Endodermal cell (in vitro differentiated cells): Measurements from ENCODE around the gene LGALS4. TPM values are rescaled to one million over a fixed set of nuclear protein-coding genes. Genes with fewer than 3 reads are reported as not detected.
A peak's percentile ranks its signal among the peaks of the same experiment; 100 is the strongest.

ENCODE experiments used
- DNase-seq: peaks from one replicate; pipeline ENCODE4 v3.0.0-alpha.2; 2017
- H3K27ac ChIP-seq: 2 replicates; pipeline ENCODE4 v1.5.1; 2013; ENCODE audit warnings: mild to moderate bottlenecking, low read depth, low read length, moderate library complexity
- H3K27me3 ChIP-seq: 2 replicates; pipeline ENCODE4 v1.6.1; 2013; ENCODE audit warnings: mild to moderate bottlenecking, low read length, moderate library complexity; ENCODE audit not compliant: insufficient read depth, control insufficient read depth, poor library complexity, severe bottlenecking
- H3K36me3 ChIP-seq: 2 replicates; pipeline ENCODE4 v1.7.0; 2013; ENCODE audit warnings: mild to moderate bottlenecking, low read length, moderate library complexity; ENCODE audit not compliant: control insufficient read depth, insufficient read depth
- H3K4me1 ChIP-seq: one replicate; pipeline ENCODE4 v1.7.0; 2013; ENCODE audit warnings: low read length; ENCODE audit not compliant: control insufficient read depth, insufficient read depth
- H3K4me3 ChIP-seq: 2 replicates; pipeline ENCODE4 v1.5.1; 2013; ENCODE audit warnings: mild to moderate bottlenecking, low read length, moderate library complexity
- H3K9ac ChIP-seq: 2 replicates; pipeline ENCODE4 v1.6.1; 2013; ENCODE audit warnings: mild to moderate bottlenecking, low read length, moderate library complexity; ENCODE audit not compliant: poor library complexity, severe bottlenecking; ENCODE audit errors: extremely low read depth
- H3K9me3 ChIP-seq: 2 replicates; pipeline ENCODE4 v1.6.1; 2013; ENCODE audit warnings: mild to moderate bottlenecking, low read length, moderate library complexity; ENCODE audit not compliant: control insufficient read depth
- H3K27ac Mint-ChIP-seq: 2 replicates; pipeline ENCODE4 v1.8.0; 2020; ENCODE audit warnings: mixed read lengths
- H3K27me3 Mint-ChIP-seq: 2 replicates; pipeline ENCODE4 v1.8.0; 2021; ENCODE audit warnings: mild to moderate bottlenecking, mixed read lengths; ENCODE audit not compliant: insufficient read depth
- H3K36me3 Mint-ChIP-seq: 2 replicates; pipeline ENCODE4 v1.8.0; 2020; ENCODE audit warnings: low read depth, mixed read lengths
- H3K4me1 Mint-ChIP-seq: 2 replicates; pipeline ENCODE4 v1.8.0; 2020; ENCODE audit warnings: mixed read lengths
- H3K4me3 Mint-ChIP-seq: 2 replicates; pipeline ENCODE4 v1.8.0; 2020; ENCODE audit warnings: mild to moderate bottlenecking, moderate library complexity, mixed read lengths
- H3K9me3 Mint-ChIP-seq: 2 replicates; pipeline ENCODE4 v1.8.0; 2020; ENCODE audit warnings: mild to moderate bottlenecking, mixed read lengths
- whole genome bisulfite sequencing, 2 experiments: methylation state at CpG; one replicate each; pipeline versions ENCODE4 v1.1.5 to v1.1.7; 2013; ENCODE audit warnings: missing lambda C conversion rate in 2 of 2, mixed read lengths in 1 of 2; ENCODE audit not compliant: insufficient coverage in 1 of 2, insufficient read length in 1 of 2; 5-methylcytosine and 5-hydroxymethylcytosine counted together
- total RNA-seq, 2 donors: library from RNA; stranded (reverse); fragmentation: NEBNext Ultra II Directional in 1 of 2; extraction: Animal tissue kit (Norgen Biotek cat#: 25700) in 1 of 2; gene quantifications; 2 replicates in 1 of 2; 3 replicates in 1 of 2; pipeline ENCODE4 v1.2.1, GENCODE V29; 2021
- TF ChIP-seq, protein P1 (sequence below): fragments of 200-600 bp; sonication (generic); conservative IDR thresholded peaks from 2 replicates; pipeline ENCODE4 v1.5.0; 2021; ENCODE audit warnings: antibody characterized with exemption, mild to moderate bottlenecking

The LGALS4 gene
- total RNA-seq, 2 donors from 2014 or later: 0.49 to 0.84 TPM

DNA sequence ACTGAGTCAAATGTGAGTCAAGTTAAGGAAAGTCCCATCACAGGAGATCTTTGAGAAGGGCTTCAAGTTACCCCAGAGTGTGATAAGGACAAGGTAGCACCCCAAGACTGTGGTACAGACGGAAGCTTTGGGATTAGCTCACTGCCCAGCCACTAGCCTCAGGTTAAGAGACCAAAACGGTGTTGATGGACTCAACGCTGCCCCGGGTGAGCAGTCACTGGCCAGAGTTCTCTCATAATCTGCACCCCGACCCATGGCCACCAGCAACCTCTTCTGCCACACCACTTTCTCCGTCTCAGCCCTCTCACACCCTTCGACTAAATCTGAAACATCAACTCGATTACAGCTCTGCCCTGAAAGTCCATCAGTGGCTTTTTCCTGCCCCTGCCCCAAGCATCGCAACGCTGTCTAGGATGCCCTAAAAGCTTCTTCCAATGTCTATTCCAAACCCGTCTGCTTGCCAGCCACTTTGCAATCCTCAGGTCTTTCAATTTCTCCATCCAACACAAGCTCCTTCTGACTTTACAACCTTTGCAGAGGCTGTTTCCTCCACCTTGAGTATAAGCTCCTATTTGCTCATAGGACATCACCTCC is 31.4 kb upstream of the LGALS4 start:
- peaks cover 8% of the 10 kb centered on the region for H3K4me1 ChIP-seq
- H3K36me3 ChIP-seq: peaks cover 93% of the 10 kb centered on the region
- WGBS, 2 experiments: 97 to 99% methylated on average over 11 of the region's 11 CpGs
- Mint-ChIP-seq H3K4me1 (peaks cover 17% of the 10 kb centered on the region), H3K4me3 (no peak overlapping the region), H3K9me3 (no peaks in the 10 kb centered on the region), H3K27ac (no peak overlapping the region), H3K36me3 (peaks cover 94% of the 10 kb centered on the region), H3K27me3 (no peaks in the 10 kb centered on the region)
- no peak overlapping the region for H3K9ac ChIP-seq
- no peak overlapping the region for H3K4me3 ChIP-seq
- H3K9me3 ChIP-seq: no peaks in the 10 kb centered on the region
- no peaks in the 10 kb centered on the region for H3K27me3 ChIP-seq
- TF ChIP-seq, protein P1, sequence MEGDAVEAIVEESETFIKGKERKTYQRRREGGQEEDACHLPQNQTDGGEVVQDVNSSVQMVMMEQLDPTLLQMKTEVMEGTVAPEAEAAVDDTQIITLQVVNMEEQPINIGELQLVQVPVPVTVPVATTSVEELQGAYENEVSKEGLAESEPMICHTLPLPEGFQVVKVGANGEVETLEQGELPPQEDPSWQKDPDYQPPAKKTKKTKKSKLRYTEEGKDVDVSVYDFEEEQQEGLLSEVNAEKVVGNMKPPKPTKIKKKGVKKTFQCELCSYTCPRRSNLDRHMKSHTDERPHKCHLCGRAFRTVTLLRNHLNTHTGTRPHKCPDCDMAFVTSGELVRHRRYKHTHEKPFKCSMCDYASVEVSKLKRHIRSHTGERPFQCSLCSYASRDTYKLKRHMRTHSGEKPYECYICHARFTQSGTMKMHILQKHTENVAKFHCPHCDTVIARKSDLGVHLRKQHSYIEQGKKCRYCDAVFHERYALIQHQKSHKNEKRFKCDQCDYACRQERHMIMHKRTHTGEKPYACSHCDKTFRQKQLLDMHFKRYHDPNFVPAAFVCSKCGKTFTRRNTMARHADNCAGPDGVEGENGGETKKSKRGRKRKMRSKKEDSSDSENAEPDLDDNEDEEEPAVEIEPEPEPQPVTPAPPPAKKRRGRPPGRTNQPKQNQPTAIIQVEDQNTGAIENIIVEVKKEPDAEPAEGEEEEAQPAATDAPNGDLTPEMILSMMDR: no peak
- no peak overlapping the region for H3K27ac ChIP-seq
- DNase-seq: no peak

DNA sequence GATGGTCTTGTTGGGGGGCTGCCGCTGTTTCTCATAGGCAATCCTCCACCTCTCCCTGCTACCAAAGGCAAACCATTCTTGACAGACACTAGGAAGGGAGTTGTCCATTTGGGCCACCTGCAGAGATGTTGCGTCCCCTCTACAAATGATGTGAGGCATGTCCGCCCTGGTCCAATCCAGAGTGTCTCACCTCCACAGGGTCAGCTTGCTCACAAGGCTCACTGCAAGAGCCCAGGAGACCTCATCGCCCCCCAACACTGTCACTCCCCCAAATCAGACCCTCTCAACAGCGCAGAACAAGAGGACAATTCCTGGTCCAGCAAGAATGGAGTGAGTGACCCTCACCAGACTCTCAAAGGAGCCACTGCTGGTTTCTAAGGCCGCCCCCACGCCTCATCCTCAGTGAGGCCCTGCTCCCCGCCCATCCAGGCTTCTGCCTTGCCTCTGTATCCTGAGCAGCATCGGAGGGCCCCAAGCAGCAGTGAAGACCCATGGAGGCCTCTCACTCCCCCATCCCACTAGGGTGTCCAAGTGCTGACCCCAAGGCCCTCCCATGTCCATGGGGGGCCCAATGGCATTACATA is 30.5 kb upstream of the LGALS4 start:
- Histone ChIP-seq H3K4me3 (no peak overlapping the region), H3K9ac (no peak overlapping the region), H3K36me3 (peaks cover 96% of the 10 kb centered on the region), H3K27ac (no peak overlapping the region), H3K9me3 (no peaks in the 10 kb centered on the region), H3K4me1 (peaks cover 8% of the 10 kb centered on the region), H3K27me3 (no peaks in the 10 kb centered on the region)
- TF ChIP-seq, protein P1: no peak
- Mint-ChIP-seq H3K9me3 (no peaks in the 10 kb centered on the region), H3K4me3 (no peak overlapping the region), H3K27me3 (no peaks in the 10 kb centered on the region), H3K27ac (peak overlapping the region; percentile 56), H3K36me3 (peaks cover 94% of the 10 kb centered on the region), H3K4me1 (peaks cover 10% of the 10 kb centered on the region)
- 96 to 98% methylated on average over 5 to 9 of the region's 9 CpGs for WGBS, 2 experiments
- no peak for DNase-seq

DNA sequence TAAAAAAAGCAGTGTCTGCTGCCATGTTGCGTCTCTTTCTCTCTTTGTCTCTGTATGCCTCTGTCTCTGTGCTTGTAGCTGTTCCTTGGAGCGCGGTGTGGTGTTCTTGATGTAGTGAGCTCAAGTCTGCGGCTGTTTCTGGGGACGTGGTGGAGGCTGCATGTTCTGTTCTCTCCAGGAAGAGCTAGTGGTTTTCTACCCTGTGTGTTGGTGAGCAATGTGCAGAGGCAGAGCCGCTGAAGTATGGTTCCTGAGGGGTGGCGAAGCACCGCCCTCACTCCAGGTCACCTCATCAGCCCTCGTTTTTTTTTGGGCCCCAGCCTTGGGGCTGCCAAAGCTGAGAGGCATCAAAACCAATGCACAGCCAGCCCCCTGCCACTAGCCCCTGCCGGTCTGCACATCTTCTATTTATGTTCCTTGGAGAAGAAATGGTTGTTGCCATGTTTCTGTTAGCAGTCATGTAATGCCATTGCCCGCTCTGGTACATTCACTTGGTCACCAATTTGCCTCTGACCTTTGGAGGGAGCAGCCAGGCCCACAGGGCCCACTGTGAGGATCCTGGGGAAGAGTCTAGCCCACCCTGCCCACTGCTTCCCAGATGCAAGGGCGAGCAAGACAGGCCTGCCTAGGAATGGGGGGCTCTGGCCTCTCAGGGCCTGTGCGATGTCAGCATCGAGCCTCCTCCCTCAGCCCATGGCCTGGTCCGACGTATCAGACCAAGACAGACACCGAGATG is 29.9 kb upstream of the LGALS4 start:
- H3K9ac ChIP-seq: no peak overlapping the region
- Mint-ChIP-seq H3K4me1 (peaks cover 5% of the 10 kb centered on the region), H3K27ac (peak overlapping the region; percentile 56), H3K27me3 (no peaks in the 10 kb centered on the region), H3K36me3 (peaks cover 96% of the 10 kb centered on the region), H3K4me3 (no peak overlapping the region), H3K9me3 (no peaks in the 10 kb centered on the region)
- no peak overlapping the region for H3K27ac ChIP-seq
- peaks cover 98% of the 10 kb centered on the region for H3K36me3 ChIP-seq
- H3K4me3 ChIP-seq: no peak overlapping the region
- DNase-seq: no peak
- no peaks in the 10 kb centered on the region for H3K9me3 ChIP-seq
- H3K4me1 ChIP-seq: peaks cover 5% of the 10 kb centered on the region
- no peaks in the 10 kb centered on the region for H3K27me3 ChIP-seq
- TF ChIP-seq, protein P1: no peak
- 95 to 96% methylated on average over 13 to 17 of the region's 17 CpGs for WGBS, 2 experiments
